Lower leg skin (tissue), 4 donors: Measurements from ENCODE around the gene DPEP1. TPM values are rescaled to one million over a fixed set of nuclear protein-coding genes. Genes with fewer than 3 reads are reported as not detected.

Source experiments
- DNase-seq, 2 donors: peaks; one replicate each; pipeline ENCODE4 v3.0.0-alpha.2; 2019; ENCODE audit warnings: low spot score in 2 of 2
- H3K4me3 ChIP-seq: fragments of 200-600 bp; sonication (generic); 2 replicates; pipeline ENCODE4 v1.5.1; 2017; ENCODE audit warnings: mild to moderate bottlenecking, low read depth; ENCODE audit not compliant: poor library complexity, severe bottlenecking
- POLR2A ChIP-seq, 2 donors: fragments of 450-650 bp; IDR thresholded peaks; one replicate each; pipeline ENCODE4 v1.6.1; 2016 to 2017; ENCODE audit warnings: antibody characterized with exemption in 2 of 2, mild to moderate bottlenecking in 1 of 2, moderate library complexity in 1 of 2
- WGBS, 2 donors: methylation state at CpG; one replicate each; pipeline ENCODE4 v1.1.5; 2018; 5-methylcytosine and 5-hydroxymethylcytosine counted together
- intact Hi-C: fragments of 100-400 bp; cut with DNase I; formaldehyde crosslinking; loops from one replicate; pipeline ENCODE4 v1.15.0; 2023; ENCODE audit warnings: low total_unique reads
- total RNA-seq, 4 donors: library from RNA; depleted of rRNA; stranded (reverse); fragments of >200 nt; gene quantifications; one replicate each; pipeline ENCODE4 v1.1.0, GENCODE V29; 2016
- TF ChIP-seq, protein P1 (sequence below), 3 donors: fragments of 450-650 bp; IDR thresholded peaks; one replicate each; pipeline ENCODE4 v1.5.1; 2016; ENCODE audit warnings: antibody characterized with exemption in 3 of 3, mild to moderate bottlenecking in 3 of 3, moderate library complexity in 2 of 3

DPEP1 gene
- 1 to 10 TPM in 2 of 4 donors, not detected in 2; 1.7 to 3.7 TPM for total RNA-seq

GRCh38 chr16:89613231-89613953, at the start of gene DPEP1:
TSS of gene DPEP1 (plus strand) at chr16:89613642. CDS start at chr16:89630411, 16,769 bp downstream.
- H3K4me3 ChIP-seq: no peak within 1 kb of the TSS
- WGBS, 2 donors: 64 to 73% methylated on average over 7 to 19 of the region's 19 CpGs
- DNase-seq: no peak
- intact Hi-C loops: no loop called here
- TF ChIP-seq, protein P1, sequence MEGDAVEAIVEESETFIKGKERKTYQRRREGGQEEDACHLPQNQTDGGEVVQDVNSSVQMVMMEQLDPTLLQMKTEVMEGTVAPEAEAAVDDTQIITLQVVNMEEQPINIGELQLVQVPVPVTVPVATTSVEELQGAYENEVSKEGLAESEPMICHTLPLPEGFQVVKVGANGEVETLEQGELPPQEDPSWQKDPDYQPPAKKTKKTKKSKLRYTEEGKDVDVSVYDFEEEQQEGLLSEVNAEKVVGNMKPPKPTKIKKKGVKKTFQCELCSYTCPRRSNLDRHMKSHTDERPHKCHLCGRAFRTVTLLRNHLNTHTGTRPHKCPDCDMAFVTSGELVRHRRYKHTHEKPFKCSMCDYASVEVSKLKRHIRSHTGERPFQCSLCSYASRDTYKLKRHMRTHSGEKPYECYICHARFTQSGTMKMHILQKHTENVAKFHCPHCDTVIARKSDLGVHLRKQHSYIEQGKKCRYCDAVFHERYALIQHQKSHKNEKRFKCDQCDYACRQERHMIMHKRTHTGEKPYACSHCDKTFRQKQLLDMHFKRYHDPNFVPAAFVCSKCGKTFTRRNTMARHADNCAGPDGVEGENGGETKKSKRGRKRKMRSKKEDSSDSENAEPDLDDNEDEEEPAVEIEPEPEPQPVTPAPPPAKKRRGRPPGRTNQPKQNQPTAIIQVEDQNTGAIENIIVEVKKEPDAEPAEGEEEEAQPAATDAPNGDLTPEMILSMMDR (IDR thresholded peaks at IDR 0.05): no peak

DNA sequence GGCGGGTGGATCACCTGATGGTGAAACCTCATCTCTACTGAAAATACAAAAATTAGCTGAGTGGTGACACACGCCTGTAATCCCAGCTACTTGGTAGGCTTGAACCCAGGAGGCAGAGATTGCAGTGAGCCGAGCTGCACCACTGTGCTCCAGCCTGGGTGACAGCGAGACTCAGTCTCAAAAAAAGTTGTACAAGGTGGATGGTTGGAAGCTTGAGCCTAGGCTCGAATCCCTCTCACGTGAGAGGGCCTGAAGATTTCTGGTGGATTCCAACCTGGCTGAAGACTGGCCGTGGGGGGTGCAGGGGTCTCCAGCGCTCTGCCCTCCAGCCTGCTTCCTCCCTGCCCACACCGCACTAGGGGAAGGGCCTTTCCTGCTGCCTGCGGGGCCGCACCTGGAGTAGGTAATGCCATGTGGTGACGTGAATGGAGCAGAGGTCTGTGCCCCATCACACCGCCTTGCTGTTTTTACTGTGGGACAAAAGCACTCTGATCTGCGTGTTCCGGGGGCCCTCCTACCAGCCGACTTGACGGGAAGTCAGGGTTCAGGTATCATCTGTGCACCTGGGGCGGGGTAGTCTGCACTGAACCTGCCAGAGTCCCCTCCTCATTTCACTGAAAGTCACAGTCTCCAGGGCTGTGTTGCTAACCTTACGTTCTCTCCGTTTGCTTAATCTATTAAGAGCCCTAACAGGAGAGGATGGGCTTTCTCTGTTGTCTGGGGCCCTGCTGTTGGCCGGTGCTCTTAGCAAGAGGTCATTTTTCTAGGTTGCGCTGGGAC, 48.8 kb upstream of the DPEP1 start:
- DNase-seq: no peak
- TF ChIP-seq POLR2A (IDR thresholded peaks at IDR 0.05): no peak
- TF ChIP-seq, protein P1 (IDR thresholded peaks at IDR 0.05): no peak
- WGBS, 2 donors: 69 to 71% methylated on average over 16 to 21 of the region's 22 CpGs
- intact Hi-C loops: no loop called here
- no peak overlapping the region for H3K4me3 ChIP-seq

DNA sequence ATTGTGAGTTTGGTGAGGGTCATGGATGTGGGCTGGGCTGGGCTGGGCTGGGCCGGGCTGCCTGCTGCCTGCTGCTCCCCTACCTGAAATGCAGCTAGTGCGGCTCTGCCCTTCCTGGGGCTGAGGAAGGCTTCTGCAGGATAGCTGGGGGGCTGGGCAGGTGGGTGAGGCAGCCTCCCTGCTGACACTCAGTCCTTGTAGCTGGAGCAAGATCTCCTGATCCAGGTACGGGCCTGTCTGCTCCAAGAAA, 48.3 kb upstream of the DPEP1 start:
- H3K4me3 ChIP-seq: no peak overlapping the region
- DNase-seq: no peak
- WGBS, 2 donors: 23 to 50% methylated on average over 2 to 3 of the region's 3 CpGs
- no peak for TF ChIP-seq POLR2A (IDR thresholded peaks at IDR 0.05)
- TF ChIP-seq, protein P1 (IDR thresholded peaks at IDR 0.05): no peak
- intact Hi-C loops: no loop called here

GRCh38 chr16:89565506-89566372, 47.7 kb upstream of the DPEP1 start:
- 3 to 4% methylated on average over 20 to 39 of the region's 46 CpGs for WGBS, 2 donors
- TF ChIP-seq, protein P1 (IDR thresholded peaks at IDR 0.05): no peak
- no peak for TF ChIP-seq POLR2A (IDR thresholded peaks at IDR 0.05)
- DNase-seq: peak; percentile 40 to 90
- no peak overlapping the region for H3K4me3 ChIP-seq
- intact Hi-C loops: no loop called here

DNA sequence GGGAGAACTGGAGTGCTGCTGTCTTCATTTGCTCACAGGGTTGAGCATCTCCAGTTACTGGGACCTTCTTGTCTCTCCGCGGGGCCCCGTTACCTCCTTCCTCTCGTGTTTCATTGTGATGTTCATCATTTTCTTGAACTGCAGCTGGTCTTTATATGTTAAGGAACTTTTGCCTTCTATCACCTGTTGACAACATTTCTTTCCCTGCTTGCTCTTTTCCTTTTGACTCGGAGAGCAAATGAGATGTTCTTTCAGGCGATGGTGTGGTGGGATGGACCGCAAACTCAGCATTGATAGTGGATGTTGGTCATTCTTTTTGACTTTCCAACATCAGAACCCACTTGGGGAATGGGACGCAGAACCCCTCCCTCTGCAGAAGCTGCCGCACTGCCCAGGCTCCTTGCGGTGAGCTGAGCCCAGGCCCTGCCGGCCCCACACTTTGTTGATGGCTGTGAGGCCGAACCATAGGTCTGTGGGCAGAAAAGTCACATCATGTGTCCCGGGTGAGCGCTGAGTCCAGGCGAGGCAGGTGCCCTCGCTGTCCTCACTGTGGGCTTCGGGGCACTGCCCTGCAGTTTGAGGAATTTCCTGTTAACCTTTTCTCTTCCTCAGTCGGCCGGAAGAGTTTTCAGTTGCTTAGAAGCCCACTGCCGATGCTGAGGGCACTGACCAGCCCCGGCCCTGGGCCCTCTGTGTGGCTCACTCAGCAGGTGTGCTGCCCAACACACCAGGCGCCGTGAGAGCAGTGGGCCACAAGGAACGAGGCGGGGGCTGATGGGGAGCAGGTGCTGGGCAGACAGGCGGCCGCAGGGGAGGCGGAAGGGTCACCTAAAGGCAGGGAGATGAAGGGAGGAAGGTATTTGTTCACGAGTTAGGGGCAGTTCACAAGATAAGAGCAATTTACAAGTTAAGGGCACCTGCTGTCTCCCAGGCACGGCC, 45.5 kb upstream of the DPEP1 start:
- 77 to 82% methylated on average over 30 of the region's 30 CpGs for WGBS, 2 donors

More for the DNA sequence above, 45.5 kb upstream of the DPEP1 start:
- no peak for DNase-seq
- no peak overlapping the region for H3K4me3 ChIP-seq
- intact Hi-C loops: no loop called here
- TF ChIP-seq POLR2A (IDR thresholded peaks at IDR 0.05): no peak
- TF ChIP-seq, protein P1 (IDR thresholded peaks at IDR 0.05): no peak
